ENCODE results near the gene PTEN.

- TF ChIP-seq CTCF (IDR thresholded peaks at IDR 0.05) = no peak
- no peak for TF ChIP-seq POLR2A (IDR thresholded peaks at IDR 0.05)
- TF ChIP-seq POLR2AphosphoS5 (IDR thresholded peaks at IDR 0.05) = no peak
Measured at GRCh38 chr10:87878664-87879459, 15.4 kb downstream of the PTEN start.

Data from gastroesophageal sphincter (tissue), 3 donors.